DMS153 (cell line): ENCODE results near the gene USP7.
"Not testable (repeated sequence)": the region's sequence is repeated elsewhere in the genome, so short reads cannot be mapped to it uniquely, and the experiment has no call there.

Source experiments
- DNase-seq: peaks from one replicate; lab custom pipeline; 2025; lab: John Stamatoyannopoulos, UW

The USP7 gene

DNA sequence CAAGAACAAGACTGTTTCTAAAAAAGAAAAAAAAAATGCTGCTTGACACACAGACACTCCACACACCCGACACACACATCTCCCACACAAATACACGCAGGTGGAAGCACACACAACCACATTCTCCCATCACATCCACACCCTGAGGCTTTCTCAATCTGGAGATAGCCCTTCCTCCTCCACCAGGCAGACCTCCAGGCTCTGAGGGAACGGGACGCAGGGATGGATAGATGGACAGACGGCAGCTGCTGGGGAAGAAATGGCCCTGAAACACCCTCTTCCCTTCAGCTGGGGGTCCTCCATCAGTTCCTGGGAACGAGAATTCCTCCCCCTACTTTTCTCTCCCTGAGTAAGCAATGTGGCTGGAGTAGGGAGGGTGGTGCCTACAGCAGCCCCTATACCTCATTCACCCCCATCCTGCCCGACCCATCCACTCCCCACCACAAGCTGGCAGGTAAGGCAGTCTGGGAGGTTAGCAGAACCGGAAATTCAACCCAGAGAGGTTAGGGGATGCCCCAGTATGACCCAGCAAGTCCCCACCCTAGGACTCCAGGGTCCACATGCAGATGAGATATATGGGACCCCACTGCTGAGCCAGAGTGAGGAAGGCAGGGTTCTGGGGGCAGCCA lies 85.7 kb downstream of the USP7 start:
- DNase-seq = no peak

DNA sequence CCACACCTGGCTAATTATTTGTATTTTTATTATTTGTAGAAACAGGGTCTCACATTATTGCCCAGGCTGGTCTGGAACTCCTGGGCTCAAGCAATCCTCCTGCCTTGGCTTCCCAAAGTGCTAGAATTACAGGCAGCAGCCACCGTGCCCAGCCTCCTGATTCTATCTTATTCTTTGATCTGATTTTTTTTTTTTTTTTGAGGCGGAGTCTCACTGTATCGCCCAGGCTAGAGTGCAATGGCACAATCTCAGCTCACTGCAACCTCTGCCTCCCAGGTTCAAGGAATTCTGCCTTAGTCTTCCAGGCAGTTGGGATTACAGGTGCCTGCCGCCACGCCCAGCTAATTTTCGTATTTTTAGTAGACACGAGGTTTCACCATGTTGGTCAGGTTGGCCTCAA lies 88.4 kb downstream of the USP7 start:
- DNase-seq = not testable (repeated sequence)

DNA sequence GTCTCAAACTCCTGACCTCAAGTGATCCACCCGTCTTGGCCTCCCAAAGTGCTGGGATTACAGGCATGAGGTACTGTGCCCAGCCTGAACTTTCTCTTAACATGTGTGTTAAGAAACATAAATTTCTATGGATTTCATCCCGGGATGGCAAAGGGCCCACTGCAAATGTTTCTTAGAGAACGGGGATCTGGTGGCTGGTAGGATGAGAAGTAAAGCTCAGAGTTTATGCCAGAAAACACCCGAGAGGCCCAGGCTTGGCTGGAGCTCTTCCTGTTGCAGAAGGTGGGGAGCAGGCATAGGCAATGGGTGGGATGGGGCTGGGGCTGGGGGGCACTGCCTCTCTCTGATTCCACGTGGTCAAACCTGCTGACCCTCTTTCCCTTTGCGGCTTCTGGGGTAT lies 89.3 kb downstream of the USP7 start:
- no peak for DNase-seq

DNA sequence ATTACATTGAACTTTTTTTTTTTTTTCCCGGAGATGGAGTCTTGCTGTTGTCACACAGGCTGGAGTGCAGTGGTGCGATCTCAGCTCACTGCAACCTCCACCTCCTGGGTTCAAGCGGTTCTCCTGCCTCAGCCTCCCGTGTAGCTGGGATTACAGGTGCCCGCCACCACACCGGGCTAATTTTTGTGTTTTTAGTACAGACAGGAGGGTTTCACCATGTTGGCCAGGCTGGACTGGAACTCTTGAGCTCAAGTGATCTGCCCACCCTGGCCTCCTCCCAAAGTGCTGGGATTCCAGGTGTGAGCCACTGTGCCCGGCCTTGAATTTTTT lies 89.9 kb downstream of the USP7 start:
- DNase-seq = not testable (repeated sequence)

GRCh38 chr16:8872967-8873865 lies 90.5 kb downstream of the USP7 start:
- DNase-seq = no peak

GRCh38 chr16:8872071-8872470 lies 91.6 kb downstream of the USP7 start:
- no peak for DNase-seq

DNA sequence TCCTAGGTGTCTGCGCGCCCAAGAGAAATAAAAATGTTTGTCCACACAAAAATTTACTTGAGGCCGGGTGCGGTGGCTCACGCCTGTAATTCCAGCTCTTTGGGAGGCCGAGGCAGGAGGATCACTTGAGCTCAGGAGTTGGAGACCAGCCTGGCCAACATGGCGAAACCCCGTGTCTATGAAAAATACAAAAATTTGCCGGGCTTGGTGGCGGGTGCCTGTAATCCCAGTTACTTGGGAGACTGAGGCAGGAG lies 93.8 kb downstream of the USP7 start:
- not testable (repeated sequence) for DNase-seq

DNA sequence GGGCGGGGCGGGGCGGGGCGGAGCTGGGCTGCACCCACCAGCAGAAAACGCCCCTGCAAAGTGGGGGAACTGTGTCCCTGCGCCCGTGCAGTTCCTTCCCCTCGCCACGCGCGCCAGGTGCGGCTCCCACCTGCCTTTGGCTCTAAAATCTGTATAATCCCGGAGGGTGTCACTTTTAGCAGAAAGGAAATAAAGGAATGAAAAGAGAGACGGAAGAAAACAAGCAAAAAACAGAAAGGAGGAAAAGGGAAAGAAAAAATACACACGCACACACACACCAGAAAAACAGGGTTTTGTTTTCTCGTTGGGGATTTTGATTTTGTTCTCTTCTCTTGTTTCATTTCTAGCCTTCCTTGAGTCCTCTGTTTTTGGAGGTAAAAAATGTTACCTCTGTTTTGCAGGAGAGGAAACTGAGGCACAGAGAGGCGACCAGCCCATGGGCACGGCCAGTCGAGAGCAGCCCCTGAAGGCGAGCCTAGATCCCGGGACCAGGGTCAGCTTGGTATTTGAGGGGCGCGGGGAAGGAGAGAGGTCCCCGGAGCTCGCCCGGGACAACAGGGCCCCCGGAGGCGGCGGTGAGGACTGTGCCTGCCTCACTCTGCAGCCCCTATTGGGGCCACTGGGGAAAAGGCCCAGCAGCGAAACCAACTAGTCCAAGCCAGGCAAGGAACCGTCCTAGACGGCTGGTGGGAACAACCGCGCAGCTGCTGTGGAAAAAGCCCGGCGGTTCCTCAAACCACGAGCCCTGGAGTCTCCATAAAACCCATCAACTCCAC lies 94.3 kb downstream of the USP7 start:
- DNase-seq = no peak

DNA sequence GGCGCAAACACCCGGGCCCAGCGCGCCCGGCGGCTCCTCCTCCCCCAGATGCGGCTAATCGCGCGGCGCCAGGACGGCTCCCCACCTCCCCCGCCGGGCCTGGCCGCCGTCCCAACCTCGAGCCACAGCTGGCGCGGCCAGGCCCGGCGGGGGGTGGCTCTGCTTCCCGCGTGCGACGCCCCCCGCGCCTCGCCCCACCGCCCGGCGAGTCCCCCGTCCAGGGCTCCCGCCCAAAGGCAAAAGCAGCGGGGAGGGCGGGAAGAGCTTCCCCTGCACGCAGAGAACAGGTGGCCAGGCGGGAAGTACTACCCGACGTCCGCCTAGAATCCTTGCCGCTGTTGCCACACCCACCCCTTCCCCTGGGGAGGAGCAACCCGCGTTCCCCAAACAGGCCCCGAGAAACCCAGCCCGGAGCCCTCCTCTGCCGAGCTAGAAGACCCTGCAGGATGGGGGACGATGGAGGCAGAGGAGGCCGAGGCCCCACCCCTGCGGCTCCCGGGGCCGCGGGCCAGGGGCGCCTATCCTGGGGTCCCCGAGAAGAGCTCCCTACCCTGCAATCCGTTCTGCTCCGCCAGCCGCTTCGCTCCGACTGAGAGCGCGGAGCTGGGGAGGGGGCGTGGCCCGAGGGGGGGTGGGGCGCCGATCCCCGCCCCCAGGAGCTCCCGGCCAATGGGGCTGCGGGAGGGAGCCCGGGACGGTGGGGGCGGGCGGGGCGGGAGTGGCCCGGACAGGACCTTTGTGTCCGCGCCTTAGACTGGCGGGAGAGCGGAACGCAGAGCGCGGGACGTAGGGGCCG lies 95.1 kb downstream of the USP7 start, which contains the start of gene CARHSP1:
Gene CARHSP1 (minus strand): TSS at position 591 of the 796 bp plus-strand sequence. CDS start 9,678 bp downstream, outside the sequence.
- peak; percentile 87 for DNase-seq

DNA sequence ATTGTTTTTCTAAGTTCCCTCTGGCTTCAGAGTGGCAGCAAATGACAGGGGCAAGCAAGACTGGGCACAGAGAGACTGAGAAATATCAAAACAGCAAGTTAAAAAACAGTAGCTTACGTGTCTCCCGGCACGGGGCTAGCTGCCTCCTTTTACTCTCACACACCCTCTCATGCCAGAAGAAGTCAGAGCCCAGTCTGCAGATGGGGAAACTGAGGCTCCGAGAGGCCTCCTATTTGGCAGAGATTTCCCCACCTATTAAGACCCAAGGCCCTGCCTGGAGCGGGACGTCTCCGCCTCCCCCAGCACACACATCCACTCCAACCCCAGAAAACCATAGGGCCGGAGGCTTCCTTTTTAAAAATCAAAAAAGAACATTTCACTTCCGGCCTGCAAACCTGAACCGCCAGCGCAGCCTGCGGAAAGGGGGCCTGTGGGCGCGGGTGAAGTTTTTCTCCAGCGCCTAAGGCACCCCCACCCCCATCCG lies 95.7 kb downstream of the USP7 start:
- no peak for DNase-seq

DNA sequence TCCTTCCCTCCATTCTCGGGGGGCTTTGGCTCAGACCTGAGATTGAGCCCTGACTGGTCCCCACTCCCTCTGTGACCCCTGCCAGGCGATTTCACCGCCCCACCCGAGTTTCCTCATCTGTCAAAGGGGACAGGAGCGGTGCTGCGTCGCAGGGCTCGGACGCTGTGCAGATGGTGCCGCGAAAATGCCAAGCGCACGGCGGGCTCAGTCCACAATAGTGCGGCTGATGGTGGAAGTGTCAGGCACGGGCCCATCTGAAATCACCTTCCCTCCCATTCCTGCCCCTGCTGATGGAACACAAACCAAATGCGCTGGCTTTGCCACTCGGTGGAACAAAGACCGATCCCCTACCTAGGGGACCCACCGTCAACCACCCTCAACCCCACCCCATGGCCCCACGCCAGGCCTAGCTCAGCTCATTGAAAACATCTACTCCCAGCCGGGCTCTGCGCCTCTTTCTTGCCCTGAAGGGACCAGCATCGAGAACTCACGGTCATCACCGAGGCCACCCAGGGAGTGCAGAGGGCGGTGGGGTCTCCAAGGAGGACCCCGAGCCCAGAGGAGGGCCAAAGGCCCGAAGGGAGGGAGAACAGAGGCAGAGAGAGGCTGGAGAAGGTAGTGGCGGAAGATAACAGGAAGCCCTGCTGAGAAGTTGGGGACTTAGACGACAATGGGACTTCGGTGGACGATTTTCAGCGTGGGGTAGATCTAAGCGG lies 96.3 kb downstream of the USP7 start:
- DNase-seq = no peak

GRCh38 chr16:8866884-8867215 lies 96.9 kb downstream of the USP7 start:
- DNase-seq = no peak

- no peak for DNase-seq
Measured at GRCh38 chr16:8866118-8866883, 97.4 kb downstream of the USP7 start.

DNA sequence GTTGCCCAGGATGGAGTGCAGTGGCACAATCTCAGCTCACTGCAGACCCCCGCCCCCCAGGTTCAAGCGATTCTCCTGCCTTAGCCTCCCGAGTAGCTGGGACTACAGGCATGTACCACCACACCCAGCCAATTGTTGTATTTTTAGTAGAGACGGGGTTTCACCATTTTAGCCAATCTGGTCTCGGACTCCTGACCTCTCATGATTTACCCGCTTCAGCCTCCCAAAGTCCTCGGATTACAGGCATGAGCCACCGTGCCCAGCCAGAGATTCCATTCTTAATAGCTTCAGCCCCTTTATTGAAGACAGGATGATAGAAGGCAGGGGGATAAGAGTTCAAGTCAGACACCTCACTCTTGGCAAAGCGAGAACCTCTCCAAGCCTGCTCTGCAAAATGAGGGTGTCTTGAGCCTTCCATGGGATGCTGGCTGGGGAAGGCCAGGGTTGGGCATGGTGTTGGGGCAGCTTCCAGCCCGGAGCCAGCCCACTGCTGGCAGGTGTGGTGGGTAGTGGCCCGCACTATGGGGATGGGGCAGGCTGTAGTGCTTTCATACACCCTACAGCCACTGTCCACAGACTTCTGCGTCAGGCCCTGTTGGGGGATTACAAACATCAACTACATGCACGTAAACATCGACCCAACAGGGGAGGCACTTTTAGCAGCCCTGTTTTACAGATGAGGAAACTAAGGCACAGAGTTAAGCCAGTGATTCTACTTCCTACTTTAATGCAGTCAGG lies 98.4 kb downstream of the USP7 start:
- DNase-seq = no peak

- DNase-seq = no peak
Measured at GRCh38 chr16:8864480-8865110, 99.1 kb downstream of the USP7 start.

GRCh38 chr16:8863594-8864424 lies 99.9 kb downstream of the USP7 start:
- DNase-seq = no peak

DNA sequence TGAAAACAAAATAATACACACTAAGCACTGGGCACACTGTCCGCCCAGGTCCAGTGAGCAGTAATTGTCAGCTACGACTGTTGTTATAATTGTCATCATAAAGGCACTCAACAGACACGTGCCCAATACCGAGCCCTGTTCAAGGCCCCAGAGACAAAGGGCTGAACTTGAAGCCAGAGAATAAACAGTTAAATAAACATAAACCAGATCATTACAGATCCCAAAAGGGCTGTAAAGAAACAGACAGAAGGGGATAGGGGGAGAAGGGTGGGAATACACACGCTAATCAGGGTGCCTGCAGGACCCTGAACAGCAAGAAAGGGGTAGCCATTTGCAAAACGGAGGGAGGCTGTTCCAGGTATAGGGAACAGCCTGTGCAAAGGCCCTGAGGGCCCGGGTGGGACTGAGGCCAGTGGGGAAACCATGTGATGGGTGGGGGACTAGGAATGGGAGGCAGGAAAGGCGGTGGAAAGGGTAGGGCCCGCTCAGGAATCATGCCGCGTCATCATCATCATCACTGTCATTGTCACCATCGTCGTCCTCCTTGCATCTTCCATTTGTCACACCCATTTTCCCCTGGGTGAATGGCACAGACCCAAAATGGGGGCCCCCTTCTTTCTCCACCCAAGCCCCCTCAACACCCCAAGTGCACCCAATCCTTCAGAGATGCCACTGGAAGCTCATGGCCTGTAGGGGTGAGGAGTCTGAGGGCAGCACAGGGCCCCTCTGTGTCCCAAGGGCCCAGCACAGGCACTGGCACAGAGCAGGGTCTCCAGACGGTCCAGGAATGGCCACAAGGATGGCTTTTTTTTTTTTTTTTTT lies 101.2 kb downstream of the USP7 start:
- DNase-seq = no peak
